ENCODE results near the gene GBA2.

Gene GBA2

GRCh38 chr9:35730486-35730854 is 18.6 kb downstream of the GBA2 start:
- in situ Hi-C loops (cut with MboI; ENCODE audit: low sequenced_read_pairs, unreplicated experiment) = no loop called here
- no peak for DNase-seq (ENCODE audit: low spot score)
- TF ChIP-seq CTCF (IDR thresholded peaks at IDR 0.05; ENCODE audit: borderline replicate concordance, control extremely low read depth, extremely low read depth, insufficient read depth, missing control alignments) = no peak

- in situ Hi-C loops (cut with MboI; ENCODE audit: low sequenced_read_pairs, unreplicated experiment) = no loop called here
- TF ChIP-seq CTCF (IDR thresholded peaks at IDR 0.05; ENCODE audit: borderline replicate concordance, control extremely low read depth, extremely low read depth, insufficient read depth, missing control alignments) = peak; percentile 27
- no peak for DNase-seq (ENCODE audit: low spot score)
Observed at GRCh38 chr9:35729700-35730485, 19.1 kb downstream of the GBA2 start.

- no peak for TF ChIP-seq CTCF (IDR thresholded peaks at IDR 0.05; ENCODE audit: borderline replicate concordance, control extremely low read depth, extremely low read depth, insufficient read depth, missing control alignments)
- no peak for DNase-seq (ENCODE audit: low spot score)
- in situ Hi-C loops (cut with MboI; ENCODE audit: low sequenced_read_pairs, unreplicated experiment) = no loop called here
Observed at GRCh38 chr9:35729101-35729500, 19.9 kb downstream of the GBA2 start.

GRCh38 chr9:35728041-35728971 is 20.7 kb downstream of the GBA2 start:
- in situ Hi-C loops (cut with MboI; ENCODE audit: low sequenced_read_pairs, unreplicated experiment) = no loop called here
- DNase-seq (ENCODE audit: low spot score) = peak; percentile 78
- no peak for TF ChIP-seq CTCF (IDR thresholded peaks at IDR 0.05; ENCODE audit: borderline replicate concordance, control extremely low read depth, extremely low read depth, insufficient read depth, missing control alignments)

- TF ChIP-seq CTCF (IDR thresholded peaks at IDR 0.05; ENCODE audit: borderline replicate concordance, control extremely low read depth, extremely low read depth, insufficient read depth, missing control alignments) = no peak
- in situ Hi-C loops (cut with MboI; ENCODE audit: low sequenced_read_pairs, unreplicated experiment) = no loop called here
- no peak for DNase-seq (ENCODE audit: low spot score)
Observed at GRCh38 chr9:35727676-35728040, 21.4 kb downstream of the GBA2 start.

- peak; percentile 29 for TF ChIP-seq CTCF (IDR thresholded peaks at IDR 0.05; ENCODE audit: borderline replicate concordance, control extremely low read depth, extremely low read depth, insufficient read depth, missing control alignments)
- no peak for DNase-seq (ENCODE audit: low spot score)
- in situ Hi-C loops (cut with MboI; ENCODE audit: low sequenced_read_pairs, unreplicated experiment) = no loop called here
Observed at GRCh38 chr9:35726931-35727330, 22.1 kb downstream of the GBA2 start.
